Loucy (cell line): ENCODE data around the gene KIF23.

Source experiments
- H2AFZ ChIP-seq: fragments of 200-600 bp; sonication (generic); 2 replicates; pipeline ENCODE4 v1.6.0; 2016; ENCODE audit warnings: antibody characterized with exemption, mild to moderate bottlenecking, low read length, moderate library complexity
- H3F3A ChIP-seq: fragments of 200-600 bp; 2 replicates; pipeline ENCODE4 v1.6.0; 2016; ENCODE audit warnings: antibody characterized with exemption, low read depth, mild to moderate bottlenecking
- H3K27me3 ChIP-seq: fragments of 200-600 bp; sonication (generic); 2 replicates; pipeline ENCODE4 v1.6.1; 2014; ENCODE audit warnings: low read length, mild to moderate bottlenecking; ENCODE audit not compliant: insufficient read depth, poor library complexity, severe bottlenecking
- H3K36me3 ChIP-seq: fragments of 200-600 bp; sonication (generic); 2 replicates; pipeline ENCODE4 v1.6.1; 2016; ENCODE audit warnings: low read length; ENCODE audit not compliant: insufficient read depth
- H3K4me1 ChIP-seq: fragments of 200-600 bp; sonication (generic); 2 replicates; pipeline ENCODE4 v1.5.1; 2014; ENCODE audit warnings: low read length, mild to moderate bottlenecking; ENCODE audit not compliant: insufficient read depth, poor library complexity, severe bottlenecking
- H3K4me2 ChIP-seq: fragments of 200-600 bp; sonication (generic); 2 replicates; pipeline ENCODE4 v1.6.0; 2014; ENCODE audit warnings: antibody characterized with exemption, low read length, low read depth, mild to moderate bottlenecking; ENCODE audit not compliant: poor library complexity, severe bottlenecking
- H3K4me3 ChIP-seq: fragments of 200-600 bp; sonication (generic); 2 replicates; pipeline ENCODE4 v1.5.1; 2014; ENCODE audit warnings: low read length, mild to moderate bottlenecking, mixed read lengths; ENCODE audit not compliant: poor library complexity, severe bottlenecking
- H3K79me2 ChIP-seq: fragments of 200-600 bp; sonication (generic); 2 replicates; pipeline ENCODE4 v1.6.1; 2014; ENCODE audit warnings: low read length; ENCODE audit not compliant: insufficient read depth
- H3K9ac ChIP-seq: fragments of 200-600 bp; sonication (generic); 2 replicates; pipeline ENCODE4 v1.6.0; 2014; ENCODE audit warnings: mild to moderate bottlenecking, low read depth, low read length, moderate library complexity; ENCODE audit not compliant: poor library complexity, severe bottlenecking
- H3K9me2 ChIP-seq: fragments of 200-600 bp; sonication (generic); replicated peaks from 2 replicates; pipeline ENCODE4 v1.6.1; 2016; ENCODE audit warnings: low read depth, low read length, mixed read lengths
- H3K9me3 ChIP-seq: fragments of 200-600 bp; sonication (generic); 2 replicates; pipeline ENCODE4 v1.6.1; 2014; ENCODE audit warnings: mild to moderate bottlenecking, antibody characterized with exemption, low read length, low read depth; ENCODE audit not compliant: insufficient read depth
- H4K20me1 ChIP-seq: fragments of 200-600 bp; sonication (generic); 2 replicates; pipeline ENCODE4 v1.6.0; 2014; ENCODE audit warnings: antibody characterized with exemption, low read length, mild to moderate bottlenecking; ENCODE audit not compliant: insufficient read depth, poor library complexity, severe bottlenecking
- CTCF ChIP-seq: fragments of 200-600 bp; sonication (generic); conservative IDR thresholded peaks from 2 replicates; pipeline ENCODE4 v1.5.1; 2014; ENCODE audit warnings: mild to moderate bottlenecking, antibody characterized with exemption, low read length
- EZH2phosphoT487 ChIP-seq: fragments of 200-600 bp; IDR thresholded peaks from 2 replicates; pipeline ENCODE4 v1.6.1; 2018; ENCODE audit warnings: antibody characterized with exemption, mild to moderate bottlenecking, moderate library complexity, borderline replicate concordance

KIF23 gene

GRCh38 chr15:69412701-69413100 is 1.4 kb upstream of the KIF23 start:
- no peak for TF ChIP-seq EZH2phosphoT487
- TF ChIP-seq CTCF: no peak
- H3K27me3 ChIP-seq: no peaks in the 10 kb centered on the region
- H3K9ac ChIP-seq: no peak overlapping the region
- H3K9me3 ChIP-seq: no peaks in the 10 kb centered on the region
- no peak overlapping the region for H2AFZ ChIP-seq
- peaks cover 18% of the 10 kb centered on the region for H4K20me1 ChIP-seq
- H3K36me3 ChIP-seq: peaks cover 3% of the 10 kb centered on the region; the same call in 1 of the 2 replicates
- no peak overlapping the region for H3K4me3 ChIP-seq
- H3F3A ChIP-seq: no peaks in the 10 kb centered on the region
- H3K79me2 ChIP-seq: peaks cover 34% of the 10 kb centered on the region
- no peaks in the 10 kb centered on the region for H3K9me2 ChIP-seq
- H3K4me1 ChIP-seq: peaks cover 30% of the 10 kb centered on the region
- no peak overlapping the region for H3K4me2 ChIP-seq

- no peaks in the 10 kb centered on the region for H3K27me3 ChIP-seq
- peaks cover 54% of the 10 kb centered on the region for H3K79me2 ChIP-seq
- H3K4me1 ChIP-seq: peaks cover 44% of the 10 kb centered on the region
- peak overlapping the region; percentile 82 for H2AFZ ChIP-seq
- H3K4me2 ChIP-seq: peak overlapping the region; percentile 90
- no peaks in the 10 kb centered on the region for H3K9me2 ChIP-seq
- peaks cover 18% of the 10 kb centered on the region for H4K20me1 ChIP-seq
- peak overlapping the region; percentile 87 for H3K9ac ChIP-seq
- H3K9me3 ChIP-seq: no peaks in the 10 kb centered on the region
- H3K4me3 ChIP-seq: peak overlapping the region; percentile 96
- TF ChIP-seq EZH2phosphoT487: no peak
- no peak for TF ChIP-seq CTCF
- H3F3A ChIP-seq: no peaks in the 10 kb centered on the region
- H3K36me3 ChIP-seq: peaks cover 19% of the 10 kb centered on the region; the same call in 1 of the 2 replicates
Observed at GRCh38 chr15:69414701-69415167, 585 bp downstream of the KIF23 start.

GRCh38 chr15:69415381-69415780 is 1.2 kb downstream of the KIF23 start:
- Histone ChIP-seq H3K79me2 (peaks cover 61% of the 10 kb centered on the region), H3K27me3 (no peaks in the 10 kb centered on the region), H3K9me3 (no peaks in the 10 kb centered on the region), H2AFZ (no peak overlapping the region), H3K9me2 (no peaks in the 10 kb centered on the region), H4K20me1 (peaks cover 18% of the 10 kb centered on the region), H3K36me3 (peaks cover 24% of the 10 kb centered on the region; the same call in 1 of the 2 replicates), H3K4me1 (peaks cover 47% of the 10 kb centered on the region), H3K4me3 (peak overlapping the region; percentile 96), H3F3A (no peaks in the 10 kb centered on the region), H3K9ac (peak overlapping the region; percentile 87), H3K4me2 (peak overlapping the region; percentile 90)
- TF ChIP-seq CTCF (no peak), EZH2phosphoT487 (no peak)
